HFFc6 (cell line): Measurements from ENCODE around the gene INVS. TPM values are rescaled to one million over a fixed set of nuclear protein-coding genes. Genes with fewer than 3 reads are reported as not detected.

Experiments
- DNase-seq: peaks from one replicate; pipeline ENCODE4 v3.0.0-alpha.2; 2018
- H3K27ac Mint-ChIP-seq: 2 replicates; pipeline ENCODE4 v1.8.0; 2020; ENCODE audit warnings: mild to moderate bottlenecking, mixed read lengths
- H3K27me3 Mint-ChIP-seq: 2 replicates; pipeline ENCODE4 v1.8.0; 2021; ENCODE audit warnings: mild to moderate bottlenecking, moderate library complexity, mixed read lengths; ENCODE audit not compliant: insufficient read depth
- H3K36me3 Mint-ChIP-seq: 2 replicates; pipeline ENCODE4 v1.8.0; 2021; ENCODE audit warnings: low read depth, mixed read lengths
- H3K4me1 Mint-ChIP-seq: 2 replicates; pipeline ENCODE4 v1.8.0; 2020; ENCODE audit warnings: low read depth, mixed read lengths
- H3K4me3 Mint-ChIP-seq: 2 replicates; pipeline ENCODE4 v1.8.0; 2020; ENCODE audit warnings: mild to moderate bottlenecking, moderate library complexity, mixed read lengths
- H3K9me3 Mint-ChIP-seq: 2 replicates; pipeline ENCODE4 v1.8.0; 2020; ENCODE audit warnings: mild to moderate bottlenecking, mixed read lengths
- CTCF ChIP-seq: fragments of 200-600 bp; sonication (generic); IDR thresholded peaks from 2 replicates; pipeline ENCODE4 v1.5.0; 2021; ENCODE audit warnings: antibody characterized with exemption, mild to moderate bottlenecking
- total RNA-seq, 6 experiments: library from RNA; stranded (reverse); fragmentation: NEBNext Ultra II Directional; extraction: Animal tissue kit (Norgen Biotek cat#: 25700); gene quantifications; 2 replicates in 1 of 6; 3 replicates in 5 of 6; pipeline ENCODE4 v1.2.3, GENCODE V29; 2021

The INVS gene
- total RNA-seq, 6 experiments from 2014 or later = 13.5 to 16.5 (median 14.6) TPM

- Mint-ChIP-seq H3K4me3 (no peak overlapping the region), H3K36me3 (peaks cover 15% of the 10 kb centered on the region), H3K4me1 (peaks cover 29% of the 10 kb centered on the region), H3K27ac (no peak overlapping the region), H3K27me3 (no peaks in the 10 kb centered on the region), H3K9me3 (no peaks in the 10 kb centered on the region)
- TF ChIP-seq CTCF = no peak
- no peak for DNase-seq
Observed at GRCh38 chr9:100112677-100113336, 13.8 kb downstream of the INVS start.

- Mint-ChIP-seq H3K4me1 (peaks cover 13% of the 10 kb centered on the region), H3K27ac (no peak overlapping the region), H3K4me3 (no peak overlapping the region), H3K36me3 (peaks cover 22% of the 10 kb centered on the region), H3K27me3 (no peaks in the 10 kb centered on the region; the same call in 1 of the 2 replicates), H3K9me3 (no peaks in the 10 kb centered on the region)
- DNase-seq = no peak
- no peak for TF ChIP-seq CTCF
Observed at GRCh38 chr9:100117316-100117715, 18.3 kb downstream of the INVS start.

- DNase-seq = no peak
- peaks cover 10% of the 10 kb centered on the region; the same call in 1 of the 2 replicates for H3K36me3 Mint-ChIP-seq
- TF ChIP-seq CTCF = no peak
- peaks cover 6% of the 10 kb centered on the region; the same call in 1 of the 2 replicates for H3K4me1 Mint-ChIP-seq
- no peak overlapping the region for H3K27ac Mint-ChIP-seq
- no peaks in the 10 kb centered on the region; the same call in 1 of the 2 replicates for H3K27me3 Mint-ChIP-seq
- no peaks in the 10 kb centered on the region for H3K9me3 Mint-ChIP-seq
- H3K4me3 Mint-ChIP-seq = no peak overlapping the region
Observed at GRCh38 chr9:100120286-100120685, 21.2 kb downstream of the INVS start.

- Mint-ChIP-seq H3K36me3 (0 out of 2 replicates have a peak, but pooled peaks cover 6% of the 10 kb centered on the region), H3K27me3 (no peaks in the 10 kb centered on the region), H3K9me3 (no peaks in the 10 kb centered on the region), H3K4me3 (no peak overlapping the region), H3K4me1 (peaks cover 37% of the 10 kb centered on the region), H3K27ac (no peak overlapping the region)
- TF ChIP-seq CTCF = no peak
- DNase-seq = no peak
Observed at GRCh38 chr9:100125236-100125635, 26.2 kb downstream of the INVS start.

GRCh38 chr9:100125910-100126309 lies 26.9 kb downstream of the INVS start:
- H3K4me1 Mint-ChIP-seq = peaks cover 31% of the 10 kb centered on the region
- no peak overlapping the region for H3K4me3 Mint-ChIP-seq
- DNase-seq = no peak
- 0 out of 2 replicates have a peak, but pooled peaks cover 3% of the 10 kb centered on the region for H3K36me3 Mint-ChIP-seq
- no peak overlapping the region for H3K27ac Mint-ChIP-seq
- no peaks in the 10 kb centered on the region for H3K9me3 Mint-ChIP-seq
- H3K27me3 Mint-ChIP-seq = no peaks in the 10 kb centered on the region
- TF ChIP-seq CTCF = no peak
